Mammary epithelial cell (primary cell): Measurements from ENCODE around the gene LMO7.

Source experiments
- EZH2 ChIP-seq: IDR thresholded peaks from 2 replicates; pipeline ENCODE4 v1.6.1; 2012; ENCODE audit warnings: low read length, inconsistent platforms, borderline replicate concordance
- TF ChIP-seq, protein P1 (sequence below), 2 donors: IDR thresholded peaks in 1 of 2; conservative IDR thresholded peaks in 1 of 2; 2 replicates each; pipeline ENCODE4 v1.5.1; 2011 to 2012; ENCODE audit warnings: inconsistent platforms in 2 of 2, low read length in 2 of 2, mild to moderate bottlenecking in 2 of 2, control low read depth in 1 of 2, low read depth in 1 of 2; ENCODE audit not compliant: insufficient read depth in 1 of 2; ENCODE audit errors: extremely low read depth in 1 of 2

DNA sequence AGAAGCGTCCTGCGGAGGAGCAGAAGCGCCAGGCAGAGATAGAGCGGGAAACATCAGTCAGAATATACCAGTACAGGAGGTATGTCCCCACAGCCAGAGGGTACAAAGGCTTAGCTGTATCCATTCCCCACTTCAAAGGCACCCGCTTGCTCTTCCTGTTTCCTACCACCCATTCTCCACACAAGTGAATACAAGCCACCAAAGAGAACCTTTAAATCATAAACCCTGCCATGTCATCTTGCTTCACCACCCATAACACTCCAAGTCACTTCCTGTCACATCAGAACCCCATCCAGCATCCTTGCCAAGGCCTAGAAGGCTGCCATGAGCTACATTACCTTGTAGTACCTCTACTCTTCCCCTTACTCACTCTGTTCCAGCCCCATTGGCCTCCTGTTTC lies 205.8 kb downstream of the LMO7 start:
- no peak for TF ChIP-seq EZH2
- TF ChIP-seq, protein P1, sequence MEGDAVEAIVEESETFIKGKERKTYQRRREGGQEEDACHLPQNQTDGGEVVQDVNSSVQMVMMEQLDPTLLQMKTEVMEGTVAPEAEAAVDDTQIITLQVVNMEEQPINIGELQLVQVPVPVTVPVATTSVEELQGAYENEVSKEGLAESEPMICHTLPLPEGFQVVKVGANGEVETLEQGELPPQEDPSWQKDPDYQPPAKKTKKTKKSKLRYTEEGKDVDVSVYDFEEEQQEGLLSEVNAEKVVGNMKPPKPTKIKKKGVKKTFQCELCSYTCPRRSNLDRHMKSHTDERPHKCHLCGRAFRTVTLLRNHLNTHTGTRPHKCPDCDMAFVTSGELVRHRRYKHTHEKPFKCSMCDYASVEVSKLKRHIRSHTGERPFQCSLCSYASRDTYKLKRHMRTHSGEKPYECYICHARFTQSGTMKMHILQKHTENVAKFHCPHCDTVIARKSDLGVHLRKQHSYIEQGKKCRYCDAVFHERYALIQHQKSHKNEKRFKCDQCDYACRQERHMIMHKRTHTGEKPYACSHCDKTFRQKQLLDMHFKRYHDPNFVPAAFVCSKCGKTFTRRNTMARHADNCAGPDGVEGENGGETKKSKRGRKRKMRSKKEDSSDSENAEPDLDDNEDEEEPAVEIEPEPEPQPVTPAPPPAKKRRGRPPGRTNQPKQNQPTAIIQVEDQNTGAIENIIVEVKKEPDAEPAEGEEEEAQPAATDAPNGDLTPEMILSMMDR (conservative IDR thresholded peaks at IDR 0.05 in 1 of 2, IDR thresholded peaks at IDR 0.05 in 1 of 2; ENCODE audit: extremely low read depth in 1 of 2, insufficient read depth in 1 of 2, low read depth in 1 of 2, low read length in 2 of 2): no peak
